NCI-H2171 treated with DMSO at 0.1 percent for 48 hours (cell line): ENCODE measurements around the gene RRH.
"Not testable (repeated sequence)": the region's sequence is repeated elsewhere in the genome, so short reads cannot be mapped to it uniquely, and the experiment has no call there.

Experiments
- DNase-seq: peaks from one replicate; lab custom pipeline; 2025; lab: John Stamatoyannopoulos, UW

Gene RRH

GRCh38 chr4:109827672-109828071 lies at the start of gene RRH:
TSS of gene RRH (plus strand) at chr4:109827972. CDS start at chr4:109828028, 56 bp downstream.
- no peak for DNase-seq

- not testable (repeated sequence) for DNase-seq
These were observed 45.7 kb upstream of the RRH start for GRCh38 chr4:109782092-109782491.

- no peak for DNase-seq
These were observed 40.9 kb upstream of the RRH start for GRCh38 chr4:109786846-109787245.

GRCh38 chr4:109787807-109788206 lies 40.0 kb upstream of the RRH start:
- DNase-seq: no peak

GRCh38 chr4:109795059-109795458 lies 32.7 kb upstream of the RRH start:
- no peak for DNase-seq

GRCh38 chr4:109798866-109799265 lies 28.9 kb upstream of the RRH start:
- no peak for DNase-seq

- no peak for DNase-seq
These were observed 26.5 kb upstream of the RRH start for GRCh38 chr4:109801099-109801789.

GRCh38 chr4:109801895-109802319 lies 25.9 kb upstream of the RRH start, which contains the start of gene CFI:
TSS of gene CFI (minus strand) at chr4:109801999. CDS start at chr4:109801971, 28 bp downstream.
- DNase-seq: no peak

- DNase-seq: peak; percentile 13
These were observed 23.7 kb upstream of the RRH start for GRCh38 chr4:109803924-109804571.

GRCh38 chr4:109809655-109810054 lies 18.1 kb upstream of the RRH start:
- DNase-seq: no peak

- DNase-seq: no peak
These were observed 17.0 kb upstream of the RRH start for GRCh38 chr4:109810552-109811387.

GRCh38 chr4:109811707-109812106 lies 16.1 kb upstream of the RRH start:
- DNase-seq: no peak

GRCh38 chr4:109815151-109816081 lies 12.4 kb upstream of the RRH start, which contains the start of gene GAR1:
TSS of gene GAR1 (plus strand) at chr4:109815762. CDS start at chr4:109816165, 403 bp downstream.
- DNase-seq: peak; percentile 82

GRCh38 chr4:109816082-109816442 lies 11.7 kb upstream of the RRH start:
- no peak for DNase-seq

GRCh38 chr4:109816894-109817293 lies 10.9 kb upstream of the RRH start:
- DNase-seq: no peak

- no peak for DNase-seq
These were observed 9.5 kb upstream of the RRH start for GRCh38 chr4:109818268-109818667.

- no peak for DNase-seq
These were observed 7.2 kb upstream of the RRH start for GRCh38 chr4:109820563-109820962.

- no peak for DNase-seq
These were observed 6.6 kb upstream of the RRH start for GRCh38 chr4:109821185-109821584.

- peak; percentile 2 for DNase-seq
These were observed 1.1 kb upstream of the RRH start for GRCh38 chr4:109826719-109827118.

GRCh38 chr4:109833756-109834155 lies 6.0 kb downstream of the RRH start:
- no peak for DNase-seq

- DNase-seq: no peak
These were observed 9.2 kb downstream of the RRH start for GRCh38 chr4:109836985-109837384.
